HPDE6-E6E7 (cell line): Measurements from ENCODE around the gene MARCHF3.
"Not testable (repeated sequence)": the region's sequence is repeated elsewhere in the genome, so short reads cannot be mapped to it uniquely, and the experiment has no call there.

Experiments used
- DNase-seq: peaks from one replicate; pipeline ENCODE4 v3.0.0; 2011; ENCODE audit warnings: missing footprints; ENCODE audit errors: extremely low spot score

MARCHF3 gene

DNA sequence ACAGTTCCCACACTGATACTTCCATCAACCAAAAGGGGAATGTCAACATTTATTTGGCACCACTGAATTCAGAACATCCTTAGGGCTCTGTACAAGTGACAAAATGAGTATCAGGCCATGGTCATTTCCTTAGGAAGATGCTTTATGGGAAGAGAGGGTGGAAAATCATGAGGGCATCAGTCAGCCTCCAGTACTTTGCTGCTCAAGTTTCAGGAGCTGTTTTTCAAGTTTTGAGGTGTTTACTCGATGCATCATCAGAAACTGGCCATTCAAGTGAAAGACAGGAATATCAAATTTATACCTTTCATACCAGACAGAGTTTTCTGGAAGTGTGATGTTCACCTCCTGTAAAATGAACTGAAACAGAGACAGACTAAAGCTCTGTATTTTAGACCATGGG lies 21.2 kb upstream of the MARCHF3 start:
- DNase-seq = no peak

DNA sequence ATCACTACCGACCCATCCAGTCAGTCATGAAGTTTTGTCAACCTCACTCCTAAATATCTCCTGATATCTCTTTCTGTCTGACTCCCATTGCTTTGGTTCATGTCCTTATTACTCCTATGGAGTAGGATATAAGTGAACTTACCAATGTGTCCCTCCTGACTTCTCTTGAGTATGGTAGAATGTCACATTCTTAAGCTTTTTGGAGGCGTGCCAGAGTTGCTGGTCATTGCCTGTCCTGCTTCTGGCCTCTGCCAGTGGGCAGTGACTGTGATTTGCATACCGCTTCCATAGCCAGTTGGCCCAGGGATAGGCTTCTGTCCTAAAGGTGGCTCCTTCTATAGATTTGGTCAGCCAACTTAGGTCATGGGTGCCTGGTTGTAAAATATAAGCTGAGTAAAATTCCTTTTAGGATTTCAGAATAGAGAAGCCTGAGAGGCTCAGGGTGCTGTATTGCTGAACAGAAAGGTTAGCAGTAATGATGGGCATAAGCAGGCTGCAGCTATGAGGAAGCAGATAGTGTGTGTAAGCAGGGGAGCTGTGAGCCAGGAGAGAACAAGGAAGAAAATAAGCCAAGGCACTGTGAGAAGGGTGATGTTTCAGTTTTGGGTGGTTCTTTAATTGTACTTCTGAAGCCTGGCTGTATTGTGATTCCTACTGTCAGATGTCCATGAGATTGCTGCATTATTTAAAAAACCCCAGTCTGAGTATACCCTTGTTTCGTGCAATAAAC lies 16.1 kb upstream of the MARCHF3 start:
- no peak for DNase-seq

DNA sequence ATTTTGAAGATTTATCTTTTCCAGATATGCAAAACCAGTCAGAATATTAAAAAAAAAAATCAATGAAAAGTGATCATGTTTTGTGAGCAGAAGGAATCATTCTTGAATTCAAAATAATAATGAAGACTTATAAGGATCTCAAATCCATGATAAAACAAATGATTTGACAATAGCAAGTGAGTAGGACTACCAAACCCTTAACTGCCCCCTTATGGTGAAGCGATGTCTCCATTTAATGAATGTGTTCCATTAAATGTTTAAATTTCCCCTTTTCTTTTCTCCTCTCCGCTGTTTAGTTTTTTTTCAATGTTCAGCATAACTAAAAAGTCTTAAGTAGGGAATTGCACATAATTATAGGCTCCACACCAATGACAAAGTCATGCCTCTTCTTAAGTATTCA lies 12.2 kb upstream of the MARCHF3 start:
- DNase-seq = no peak

GRCh38 chr5:127041571-127041970 lies 11.2 kb upstream of the MARCHF3 start:
- peak; percentile 28 for DNase-seq

GRCh38 chr5:127040796-127041520 lies 10.6 kb upstream of the MARCHF3 start:
- DNase-seq = peak; percentile 40

- DNase-seq = no peak
These were observed 8.2 kb upstream of the MARCHF3 start for GRCh38 chr5:127038550-127038949.

DNA sequence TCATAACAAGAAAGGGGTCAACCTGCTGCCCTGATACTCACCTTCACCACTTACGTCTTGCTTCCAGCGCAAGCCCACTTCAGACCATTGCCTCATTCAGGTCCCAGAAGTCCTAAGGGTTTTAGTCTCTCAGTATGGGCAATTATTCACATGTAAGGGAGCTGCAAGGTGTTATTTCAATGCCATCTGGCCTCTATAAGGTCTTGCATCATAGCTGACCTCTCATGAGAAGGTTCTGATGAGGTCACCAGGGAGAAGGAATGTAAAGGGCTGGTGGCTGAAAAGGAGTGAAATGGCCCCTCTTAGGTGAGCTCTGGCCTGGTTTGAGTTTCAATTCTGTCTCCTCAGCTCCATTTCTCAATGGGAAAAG lies 1.5 kb upstream of the MARCHF3 start:
- DNase-seq = no peak

DNA sequence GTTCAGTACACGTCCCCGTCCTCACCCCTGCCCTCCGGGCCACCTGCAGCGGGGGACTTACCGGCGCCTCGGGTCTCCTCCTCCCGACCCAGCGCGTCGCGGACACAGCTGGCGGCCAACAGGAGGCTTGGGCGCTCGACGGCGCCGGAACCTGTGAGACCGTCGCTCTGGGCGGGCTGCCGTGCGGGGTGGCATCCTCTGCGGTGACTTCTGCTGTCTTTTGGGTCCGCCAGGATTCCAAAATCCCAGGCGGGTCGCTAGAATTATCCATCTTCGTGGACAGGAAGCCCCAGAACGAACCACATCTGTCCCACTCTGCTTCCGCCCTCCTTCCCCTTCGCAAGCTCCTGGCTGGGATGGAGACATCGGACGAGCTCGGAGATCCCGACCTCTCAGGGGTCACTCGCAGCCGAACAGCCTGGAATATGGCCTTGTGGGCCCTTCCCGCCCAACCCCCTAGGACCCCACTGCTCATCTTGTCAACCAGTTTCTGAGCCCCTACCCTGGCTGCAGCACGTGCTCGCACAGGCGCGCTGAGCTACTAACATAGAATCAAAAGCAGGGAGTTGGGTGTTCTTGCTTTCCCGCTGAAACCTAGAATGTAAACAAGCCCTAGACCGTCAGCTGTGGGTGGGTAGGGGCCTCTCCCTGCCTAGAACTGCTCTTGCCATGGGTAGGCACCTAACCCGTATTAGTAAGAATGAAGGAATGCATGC lies 947 bp upstream of the MARCHF3 start:
- DNase-seq = no peak

- peak; percentile 32 for DNase-seq
These were observed 638 bp downstream of the MARCHF3 start for GRCh38 chr5:127029581-127030258.

DNA sequence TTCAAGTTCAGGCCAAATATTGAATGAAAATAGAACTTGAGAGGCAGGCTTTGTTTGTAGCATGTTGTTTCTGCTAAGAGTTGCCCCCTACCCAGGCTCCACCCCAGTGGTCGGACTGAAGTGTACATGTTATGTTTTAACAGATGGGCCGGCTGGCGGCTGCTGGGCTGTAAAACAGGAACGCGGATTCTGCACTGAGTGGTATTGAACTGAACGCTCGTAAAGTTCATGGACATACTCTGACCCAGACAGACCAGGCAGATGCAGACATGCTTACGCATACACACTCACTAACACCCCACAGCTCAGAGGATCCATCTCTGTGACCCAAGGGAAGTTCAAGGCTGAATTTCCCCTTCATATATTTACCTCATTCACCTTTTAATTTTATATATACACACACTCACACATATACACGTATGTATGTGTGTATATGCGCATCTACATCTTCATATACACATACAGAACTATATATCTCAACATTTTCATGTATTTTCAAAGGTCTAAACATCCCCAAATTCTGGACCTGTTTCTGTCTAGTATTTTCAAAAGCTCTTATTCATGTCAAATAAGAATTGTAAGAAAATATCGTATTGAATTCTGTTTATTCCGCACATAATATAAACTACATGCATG lies 1.4 kb downstream of the MARCHF3 start:
- no peak for DNase-seq

GRCh38 chr5:127027539-127027938 lies 2.8 kb downstream of the MARCHF3 start:
- no peak for DNase-seq

DNA sequence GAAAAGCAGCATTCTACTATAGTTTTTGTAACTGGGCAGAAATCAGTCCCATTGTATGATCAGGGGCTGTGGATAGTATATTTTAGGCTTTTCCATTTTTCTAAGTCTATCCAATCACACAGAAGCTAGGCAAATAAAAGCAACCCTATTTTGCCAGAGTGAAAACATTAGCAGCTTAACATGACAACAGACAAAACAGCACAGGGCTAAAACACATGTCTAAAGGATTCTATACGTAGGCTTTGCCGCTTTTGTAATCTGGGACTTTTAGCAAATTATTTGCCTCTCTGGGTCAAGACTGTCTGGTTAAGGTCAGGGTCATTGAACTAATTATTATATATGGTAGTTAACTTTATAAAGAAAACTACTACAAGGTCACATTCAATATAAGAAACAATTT lies 4.2 kb downstream of the MARCHF3 start:
- DNase-seq = no peak

DNA sequence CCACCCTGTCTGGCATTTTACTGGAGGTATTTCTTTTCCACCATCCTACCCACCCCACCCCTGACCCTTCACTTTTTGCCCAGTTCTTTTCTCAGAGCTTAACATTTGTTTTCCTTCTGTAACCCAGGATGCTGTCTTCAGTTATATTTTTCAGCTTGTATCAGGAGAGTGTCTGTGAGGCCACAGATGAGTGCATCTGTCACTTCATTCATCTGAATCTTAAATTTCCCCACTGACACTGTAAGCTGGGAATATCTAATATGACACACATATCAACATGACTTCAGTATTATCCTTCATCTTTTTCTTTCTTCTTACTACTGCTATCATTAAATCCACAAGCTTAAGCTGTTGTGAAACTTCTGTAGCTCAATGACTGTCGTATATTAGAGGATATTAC lies 4.9 kb downstream of the MARCHF3 start:
- no peak for DNase-seq

DNA sequence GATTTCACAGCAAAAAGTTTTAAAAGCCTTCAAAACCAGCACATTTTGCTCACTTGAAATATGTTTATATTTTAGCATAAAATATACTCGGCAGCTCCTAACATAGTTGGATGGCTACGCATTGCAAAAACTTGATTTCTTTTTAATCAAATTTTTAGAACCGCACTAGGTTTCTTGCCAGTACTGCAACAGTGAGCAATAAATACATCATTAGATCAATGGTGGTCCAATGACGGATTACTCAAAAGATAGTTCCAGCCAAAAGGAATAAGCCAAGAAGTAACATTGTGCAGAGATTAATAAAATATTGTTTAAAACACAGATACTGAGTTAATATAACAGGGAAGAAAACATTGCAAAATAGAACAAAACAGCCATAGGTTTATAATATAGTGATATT lies 5.5 kb downstream of the MARCHF3 start:
- no peak for DNase-seq

DNA sequence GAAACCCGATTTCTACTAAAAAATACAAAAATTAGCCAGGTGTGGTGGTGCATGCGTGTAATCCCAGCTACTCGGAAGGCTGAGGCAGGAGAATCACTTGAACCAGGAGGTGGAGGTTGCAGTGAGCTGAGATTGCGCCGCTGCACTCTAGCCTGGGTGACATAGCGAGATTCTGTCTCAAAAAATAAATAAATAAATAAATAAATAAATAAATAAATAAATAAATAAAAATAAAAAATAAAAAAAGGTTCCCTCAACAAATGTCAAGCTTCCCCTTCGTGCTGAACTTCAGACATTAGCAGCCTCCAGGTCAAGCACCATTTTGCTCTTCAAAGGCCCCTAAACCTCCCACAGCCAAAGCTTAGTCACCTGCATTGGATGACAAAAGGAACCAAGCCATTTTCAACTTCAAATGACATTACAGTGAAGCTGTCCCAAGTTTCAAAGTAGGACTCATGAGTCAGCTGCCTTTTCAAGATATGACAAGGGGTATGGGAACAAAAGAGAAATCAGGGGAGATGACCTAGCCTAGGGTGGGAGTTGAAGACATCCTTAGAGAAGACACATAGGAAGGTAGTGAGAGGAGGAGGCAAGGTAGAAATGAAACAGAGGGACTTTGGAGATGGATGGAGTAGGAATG lies 6.7 kb downstream of the MARCHF3 start:
- DNase-seq = not testable (repeated sequence)

DNA sequence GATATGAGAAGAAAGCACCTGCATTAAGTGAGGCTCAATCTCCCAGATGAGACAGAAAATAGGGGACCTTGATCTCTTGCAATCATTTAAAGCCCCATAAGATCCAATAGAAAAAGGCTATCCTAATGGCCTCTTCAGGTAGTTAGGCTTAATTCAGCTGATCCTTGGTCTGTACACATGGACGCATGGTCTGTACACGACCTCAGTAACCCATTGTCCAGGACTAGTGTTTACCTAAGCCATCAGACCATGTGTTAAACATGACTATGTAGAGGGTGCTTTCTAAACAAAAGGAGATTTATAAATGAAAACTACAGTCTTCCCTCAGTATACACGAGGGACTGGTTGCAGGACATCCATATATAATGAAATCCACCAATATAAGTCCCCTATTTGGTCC lies 7.5 kb downstream of the MARCHF3 start:
- no peak for DNase-seq

DNA sequence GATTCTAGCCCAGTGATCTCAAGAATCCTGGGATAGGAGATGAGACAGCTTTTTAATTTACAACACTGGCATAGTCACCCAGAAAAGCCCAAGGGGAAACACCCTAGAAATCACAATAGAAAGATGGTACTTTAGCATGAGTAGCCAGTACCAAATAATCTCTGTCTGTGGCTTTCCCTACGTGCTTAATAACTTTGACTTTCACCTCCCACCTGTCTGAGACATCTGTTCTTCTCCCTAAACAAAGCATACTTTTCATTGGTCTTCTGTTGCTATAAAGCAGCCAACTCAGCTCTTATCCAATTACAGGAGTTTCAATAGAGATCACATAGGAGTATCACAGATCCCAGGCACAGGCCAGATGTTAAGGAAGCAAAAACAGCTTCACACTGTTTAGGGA lies 10.4 kb downstream of the MARCHF3 start:
- DNase-seq = no peak

DNA sequence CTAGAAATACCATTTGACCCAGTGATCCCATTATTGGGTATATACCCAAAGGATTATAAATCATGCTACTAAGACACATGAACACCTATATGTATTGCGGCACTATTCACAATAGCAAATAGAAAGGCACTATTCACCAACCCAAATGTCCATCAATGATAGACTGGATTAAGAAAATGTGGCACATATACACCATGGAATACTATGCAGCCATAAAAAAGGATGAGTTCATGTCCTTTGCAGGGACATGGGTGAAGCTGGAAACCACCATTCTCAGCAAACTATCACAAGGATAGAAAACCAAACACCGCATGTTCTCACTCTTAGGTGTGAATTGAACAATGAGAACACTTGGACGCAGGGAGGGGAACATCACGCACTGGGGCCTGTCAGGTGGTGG lies 13.6 kb downstream of the MARCHF3 start:
- DNase-seq = not testable (repeated sequence)

- DNase-seq = no peak
These were observed 14.6 kb downstream of the MARCHF3 start for GRCh38 chr5:127015716-127016115.

GRCh38 chr5:127014573-127014972 lies 15.8 kb downstream of the MARCHF3 start:
- no peak for DNase-seq

- DNase-seq = no peak
These were observed 17.0 kb downstream of the MARCHF3 start for GRCh38 chr5:127013407-127013806.
